Measurements from ENCODE around the gene CCNT1. TPM values are rescaled to one million over a fixed set of nuclear protein-coding genes. Genes with fewer than 3 reads are reported as not detected.
A peak's percentile ranks its signal among the peaks of the same experiment; 100 is the strongest.
"Not testable (repeated sequence)": the region's sequence is repeated elsewhere in the genome, so short reads cannot be mapped to it uniquely, and the experiment has no call there.

CCNT1 gene
- total RNA-seq: 100 to 1,000 TPM in 1 of 2 donors, 10 to 100 TPM in 1; 87.5 to 117 TPM
- 114 to 228 reads per million in 2 donors for total RNA-seq

- DNase-seq: peak; percentile 92 to 97 (median 96)
- peak; percentile 89 for ATAC-seq
- Mint-ChIP-seq H3K27me3 (no peaks in the 10 kb centered on the region), H3K27ac (peak within 1 kb of the TSS; percentile 100), H3K4me1 (peaks cover 28% of the 10 kb centered on the region), H3K4me3 (peak within 1 kb of the TSS; percentile 85), H3K36me3 (ENCODE audit: low read depth) (no peaks in the 10 kb centered on the region)
- H3K9me3 ChIP-seq (ENCODE audit: control insufficient read depth, low read length, poor library complexity, severe bottlenecking): no peaks in the 10 kb centered on the region
These were observed at the start of gene CCNT1 for GRCh38 chr12:48716493-48717251. CCNT1 (minus strand) TSS chr12:48716707; CDS start chr12:48716675, 32 bp downstream.

- no peaks in the 10 kb centered on the region for H3K9me3 ChIP-seq (ENCODE audit: control insufficient read depth, low read length, poor library complexity, severe bottlenecking)
- DNase-seq (no peak), ATAC-seq (no peak)
- Mint-ChIP-seq H3K36me3 (ENCODE audit: low read depth) (no peaks in the 10 kb centered on the region), H3K27ac (no peak overlapping the region), H3K4me1 (peaks cover 12% of the 10 kb centered on the region), H3K4me3 (no peak overlapping the region), H3K27me3 (peaks cover 21% of the 10 kb centered on the region)
These were observed 49.3 kb upstream of the CCNT1 start for GRCh38 chr12:48765753-48766162.

GRCh38 chr12:48764521-48764920 is 48.0 kb upstream of the CCNT1 start:
- H3K36me3 Mint-ChIP-seq (ENCODE audit: low read depth): no peaks in the 10 kb centered on the region

DNA sequence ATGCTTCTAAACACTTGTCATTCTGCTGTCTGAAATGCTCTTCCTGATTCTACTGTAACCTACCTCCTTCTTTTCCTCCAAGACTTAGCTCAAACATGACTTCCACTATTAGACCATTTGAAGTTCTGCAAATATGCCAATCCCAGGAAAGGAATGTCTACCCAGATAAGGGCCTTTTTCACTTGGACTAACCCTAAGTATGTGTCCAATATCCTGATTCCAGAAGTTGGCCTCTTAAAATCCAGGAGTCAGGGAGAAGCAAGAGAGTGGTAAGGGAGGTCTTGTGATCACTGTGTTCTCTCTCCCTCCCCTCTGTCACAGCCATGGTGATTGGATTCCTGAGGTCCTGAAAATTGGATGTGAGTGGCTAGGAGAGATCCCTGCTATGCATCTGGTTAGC is 42.2 kb upstream of the CCNT1 start:
- H3K27me3 Mint-ChIP-seq: no peaks in the 10 kb centered on the region
- DNase-seq: no peak
- no peaks in the 10 kb centered on the region for H3K36me3 Mint-ChIP-seq (ENCODE audit: low read depth)
- no peak for ATAC-seq
- H3K9me3 ChIP-seq (ENCODE audit: control insufficient read depth, low read length, poor library complexity, severe bottlenecking): no peaks in the 10 kb centered on the region
- H3K4me3 Mint-ChIP-seq: no peak overlapping the region
- no peaks in the 10 kb centered on the region for H3K4me1 Mint-ChIP-seq
- H3K27ac Mint-ChIP-seq: no peak overlapping the region

More at GRCh38 chr12:48764521-48764920, 48.0 kb upstream of the CCNT1 start:
- ATAC-seq (no peak), DNase-seq (no peak)
- H3K9me3 ChIP-seq (ENCODE audit: control insufficient read depth, low read length, poor library complexity, severe bottlenecking): no peaks in the 10 kb centered on the region
- H3K4me1 Mint-ChIP-seq: peaks cover 12% of the 10 kb centered on the region
- H3K4me3 Mint-ChIP-seq: no peak overlapping the region
- H3K27me3 Mint-ChIP-seq: peaks cover 21% of the 10 kb centered on the region
- H3K27ac Mint-ChIP-seq: no peak overlapping the region

DNA sequence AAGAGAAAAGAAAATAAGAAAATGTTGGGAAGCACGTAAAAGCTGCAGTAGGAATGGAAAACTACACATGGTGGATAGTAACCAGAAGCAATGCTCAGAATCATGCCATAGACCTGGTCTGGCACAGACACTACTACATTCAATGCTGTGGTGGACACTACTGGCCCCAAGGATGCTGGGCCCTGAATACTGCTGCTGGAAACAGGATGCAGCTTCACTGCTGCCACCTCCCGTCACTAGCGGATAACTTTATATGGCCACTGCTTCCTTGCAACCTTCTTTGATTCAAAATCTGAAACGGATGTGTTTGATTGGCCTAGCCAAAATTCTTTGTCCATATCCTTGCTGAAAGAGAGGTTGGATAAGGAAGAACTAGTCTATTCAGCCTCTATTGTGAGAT is 41.7 kb upstream of the CCNT1 start:
- H3K27me3 Mint-ChIP-seq: no peaks in the 10 kb centered on the region
- no peak overlapping the region for H3K4me3 Mint-ChIP-seq

GRCh38 chr12:48750769-48751356 is 34.4 kb upstream of the CCNT1 start:
- Mint-ChIP-seq H3K4me1 (peaks cover 4% of the 10 kb centered on the region), H3K4me3 (no peak overlapping the region), H3K27ac (peak overlapping the region; percentile 53), H3K36me3 (ENCODE audit: low read depth) (peaks cover 4% of the 10 kb centered on the region), H3K27me3 (peaks cover 18% of the 10 kb centered on the region)
- no peak for DNase-seq
- no peaks in the 10 kb centered on the region for H3K9me3 ChIP-seq (ENCODE audit: control insufficient read depth, low read length, poor library complexity, severe bottlenecking)
- no peak for ATAC-seq

More for the DNA sequence above, 41.7 kb upstream of the CCNT1 start:
- Mint-ChIP-seq H3K27ac (no peak overlapping the region), H3K4me1 (peaks cover 2% of the 10 kb centered on the region), H3K36me3 (ENCODE audit: low read depth) (no peaks in the 10 kb centered on the region)
- no peak for DNase-seq
- H3K9me3 ChIP-seq (ENCODE audit: control insufficient read depth, low read length, poor library complexity, severe bottlenecking): no peaks in the 10 kb centered on the region
- no peak for ATAC-seq

- Mint-ChIP-seq H3K36me3 (ENCODE audit: low read depth) (peaks cover 4% of the 10 kb centered on the region), H3K4me1 (peaks cover 4% of the 10 kb centered on the region), H3K27me3 (peaks cover 18% of the 10 kb centered on the region), H3K4me3 (no peak overlapping the region), H3K27ac (peak overlapping the region; percentile 53)
- DNase-seq (no peak), ATAC-seq (no peak)
- no peaks in the 10 kb centered on the region for H3K9me3 ChIP-seq (ENCODE audit: control insufficient read depth, low read length, poor library complexity, severe bottlenecking)
These were observed 33.7 kb upstream of the CCNT1 start for GRCh38 chr12:48750215-48750614.

GRCh38 chr12:48744251-48745008 is 27.9 kb upstream of the CCNT1 start:
- H3K4me3 Mint-ChIP-seq: no peak overlapping the region
- H3K4me1 Mint-ChIP-seq: peaks cover 2% of the 10 kb centered on the region
- H3K9me3 ChIP-seq (ENCODE audit: control insufficient read depth, low read length, poor library complexity, severe bottlenecking): no peaks in the 10 kb centered on the region
- no peak overlapping the region for H3K27ac Mint-ChIP-seq
- no peak for DNase-seq
- H3K27me3 Mint-ChIP-seq: peaks cover 29% of the 10 kb centered on the region
- peaks cover 4% of the 10 kb centered on the region for H3K36me3 Mint-ChIP-seq (ENCODE audit: low read depth)
- ATAC-seq: no peak

DNA sequence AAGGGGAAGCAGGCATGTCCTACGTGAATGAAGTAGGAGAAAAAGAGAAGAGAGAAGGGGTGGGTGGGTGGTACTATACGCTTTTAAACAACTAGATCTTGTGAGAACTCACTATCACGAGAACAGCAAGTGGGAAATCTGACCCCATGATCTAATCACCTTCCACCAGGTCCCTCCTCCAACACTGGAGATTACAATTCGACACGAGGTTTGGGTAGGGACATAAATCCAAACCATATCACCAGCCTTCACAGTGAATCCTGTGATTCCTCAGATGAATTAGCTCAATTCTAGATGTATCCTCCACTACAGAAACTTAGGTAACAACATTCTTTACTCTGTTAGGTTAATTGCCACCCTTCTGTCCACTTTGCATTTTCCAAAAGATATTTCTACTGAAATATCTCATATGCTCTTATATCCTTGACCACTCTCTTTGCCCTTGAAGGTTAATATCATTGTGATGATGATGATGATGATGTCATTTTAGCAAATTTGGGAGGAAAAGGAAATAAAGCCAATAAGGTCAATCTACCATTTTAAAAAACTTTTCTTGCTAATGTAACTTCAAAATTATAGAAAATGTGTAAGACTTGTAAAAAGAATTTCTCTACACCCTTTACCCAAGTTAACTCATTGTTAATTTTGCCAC is 23.2 kb upstream of the CCNT1 start:
- H3K36me3 Mint-ChIP-seq (ENCODE audit: low read depth): no peaks in the 10 kb centered on the region
- ATAC-seq: no peak
- no peak for DNase-seq
- peaks cover 26% of the 10 kb centered on the region for H3K27me3 Mint-ChIP-seq
- no peaks in the 10 kb centered on the region for H3K4me1 Mint-ChIP-seq
- H3K27ac Mint-ChIP-seq: no peak overlapping the region
- no peak overlapping the region for H3K4me3 Mint-ChIP-seq
- H3K9me3 ChIP-seq (ENCODE audit: control insufficient read depth, low read length, poor library complexity, severe bottlenecking): no peaks in the 10 kb centered on the region

DNA sequence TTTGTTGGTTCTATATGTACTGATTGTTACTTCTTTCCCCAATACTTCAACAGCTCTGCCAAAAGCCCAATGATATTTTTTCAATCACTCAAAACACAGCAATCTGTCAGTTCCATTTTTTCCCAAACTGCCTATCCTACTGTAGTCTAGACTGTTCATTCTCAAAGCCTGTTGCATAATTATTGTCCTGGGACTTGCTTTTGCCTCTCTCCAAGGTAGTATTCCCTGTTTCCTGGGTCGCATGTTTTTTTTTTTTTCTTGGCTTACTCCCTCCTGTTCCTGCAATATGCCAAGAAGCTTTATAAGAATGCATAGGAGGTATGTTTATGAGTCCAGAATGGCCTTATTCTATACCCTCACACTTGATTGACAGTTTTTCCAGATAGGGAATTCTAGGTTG is 19.9 kb upstream of the CCNT1 start:
- H3K9me3 ChIP-seq (ENCODE audit: control insufficient read depth, low read length, poor library complexity, severe bottlenecking): no peaks in the 10 kb centered on the region
- no peak for ATAC-seq
- DNase-seq: no peak
- Mint-ChIP-seq H3K4me1 (no peaks in the 10 kb centered on the region), H3K27me3 (peaks cover 26% of the 10 kb centered on the region), H3K4me3 (no peak overlapping the region), H3K27ac (no peak overlapping the region), H3K36me3 (ENCODE audit: low read depth) (no peaks in the 10 kb centered on the region)

GRCh38 chr12:48728807-48729206 is 12.3 kb upstream of the CCNT1 start:
- H3K9me3 ChIP-seq (ENCODE audit: control insufficient read depth, low read length, poor library complexity, severe bottlenecking): no peaks in the 10 kb centered on the region
- ATAC-seq: no peak
- H3K4me3 Mint-ChIP-seq: no peak overlapping the region

GRCh38 chr12:48720737-48721136 is 4.2 kb upstream of the CCNT1 start:
- not testable (repeated sequence) for H3K27ac Mint-ChIP-seq; H3K36me3 Mint-ChIP-seq (ENCODE audit: low read depth); H3K9me3 ChIP-seq (ENCODE audit: control insufficient read depth, low read length, poor library complexity, severe bottlenecking); ATAC-seq; DNase-seq; H3K4me3 Mint-ChIP-seq; H3K27me3 Mint-ChIP-seq
- peaks cover 13% of the 10 kb centered on the region for H3K4me1 Mint-ChIP-seq

More at GRCh38 chr12:48728807-48729206, 12.3 kb upstream of the CCNT1 start:
- H3K4me1 Mint-ChIP-seq: no peaks in the 10 kb centered on the region
- no peak overlapping the region for H3K27ac Mint-ChIP-seq
- DNase-seq: no peak
- H3K27me3 Mint-ChIP-seq: no peaks in the 10 kb centered on the region
- H3K36me3 Mint-ChIP-seq (ENCODE audit: low read depth): peaks cover 4% of the 10 kb centered on the region

DNA sequence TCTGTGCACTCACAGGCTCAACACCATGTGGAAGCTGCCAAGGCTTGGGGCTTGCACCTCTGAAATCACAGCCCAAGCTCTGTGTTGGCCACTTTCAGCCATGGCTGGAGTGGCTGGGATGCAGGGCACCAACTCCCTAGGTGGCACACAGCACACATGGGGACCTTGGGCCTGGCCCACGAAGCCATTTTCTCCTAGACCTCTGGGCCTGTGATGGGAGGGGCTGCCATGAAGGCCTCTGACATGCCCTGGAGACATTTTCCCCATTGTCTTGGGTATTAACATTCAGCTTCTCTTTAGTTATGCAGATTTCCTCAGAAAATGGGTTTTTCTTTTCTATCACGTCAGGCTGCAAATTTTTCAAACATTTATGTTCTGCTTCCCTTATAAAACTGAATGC is 3.7 kb upstream of the CCNT1 start:
- ATAC-seq; H3K36me3 Mint-ChIP-seq (ENCODE audit: low read depth); H3K27ac Mint-ChIP-seq; H3K9me3 ChIP-seq (ENCODE audit: control insufficient read depth, low read length, poor library complexity, severe bottlenecking); H3K4me3 Mint-ChIP-seq; DNase-seq; H3K27me3 Mint-ChIP-seq: not testable (repeated sequence)
- peaks cover 15% of the 10 kb centered on the region for H3K4me1 Mint-ChIP-seq
